Esophagus muscularis mucosa (tissue), 4 donors: Measurements from ENCODE around the gene XDH.

ENCODE experiments used
- CTCF ChIP-seq, 3 experiments: fragments of 200-600 bp in 2 of 3; fragments of 450-650 bp in 1 of 3; sonication (generic) in 2 of 3; IDR thresholded peaks; one replicate each; pipeline ENCODE4 v1.5.1; 2017 to 2019; ENCODE audit warnings: antibody characterized with exemption in 3 of 3, mild to moderate bottlenecking in 2 of 3, moderate library complexity in 1 of 3
- EP300 ChIP-seq: sonication (generic); formaldehyde crosslinking; IDR thresholded peaks from one replicate; pipeline ENCODE4 v1.6.1; 2017; ENCODE audit warnings: antibody characterized with exemption
- POLR2A ChIP-seq: fragments of 450-650 bp; IDR thresholded peaks from one replicate; pipeline ENCODE4 v1.6.1; 2017; ENCODE audit warnings: antibody characterized with exemption, moderate library complexity, mild to moderate bottlenecking, low read depth
- POLR2AphosphoS5 ChIP-seq, 2 donors: sonication (generic); formaldehyde crosslinking; IDR thresholded peaks; one replicate each; pipeline ENCODE4 v1.6.1; 2017; ENCODE audit warnings: antibody characterized with exemption in 2 of 2

- no peak for TF ChIP-seq CTCF (IDR thresholded peaks at IDR 0.05)
- no peak for TF ChIP-seq EP300
- TF ChIP-seq POLR2A: no peak
- TF ChIP-seq POLR2AphosphoS5 (IDR thresholded peaks at IDR 0.05): no peak
These were observed 536 bp downstream of the XDH start for GRCh38 chr2:31413862-31414550.
